Stimulated activated CD8-positive, alpha-beta memory T cell treated with anti-CD3 and anti-CD28 coated beads, Interleukin-15, amount 100 ng/mL, for 48 hours (primary cell): ENCODE data around the gene TBC1D24.
A peak's percentile ranks its signal among the peaks of the same experiment; 100 is the strongest.

Source experiments
- DNase-seq, 2 donors: peaks; one replicate each; pipeline ENCODE4 v3.0.0-alpha.2; 2020; ENCODE audit warnings: low read depth in 2 of 2

TBC1D24 gene

GRCh38 chr16:2450535-2450934 lies 24.4 kb upstream of the TBC1D24 start:
- no peak for DNase-seq

GRCh38 chr16:2450975-2451381 lies 23.9 kb upstream of the TBC1D24 start:
- DNase-seq: no peak

GRCh38 chr16:2451851-2452320 lies 23.0 kb upstream of the TBC1D24 start:
- no peak for DNase-seq

- DNase-seq: no peak
These were observed 22.3 kb upstream of the TBC1D24 start for GRCh38 chr16:2452650-2453049.

GRCh38 chr16:2455081-2455845 lies 19.7 kb upstream of the TBC1D24 start:
- DNase-seq: no peak

- no peak for DNase-seq
These were observed 18.3 kb upstream of the TBC1D24 start for GRCh38 chr16:2456551-2457153.

GRCh38 chr16:2457267-2457666 lies 17.7 kb upstream of the TBC1D24 start:
- DNase-seq: no peak

- no peak for DNase-seq
These were observed 17.0 kb upstream of the TBC1D24 start for GRCh38 chr16:2457946-2458345.

- no peak for DNase-seq
These were observed 15.9 kb upstream of the TBC1D24 start for GRCh38 chr16:2458887-2459646.

- DNase-seq: peak; percentile 97 to 98
These were observed 15.1 kb upstream of the TBC1D24 start, which contains the start of gene TEDC2 for GRCh38 chr16:2459647-2460390. Gene TEDC2 (plus strand): TSS chr16:2460109. CDS start chr16:2460145, 36 bp downstream.

- no peak for DNase-seq
These were observed 14.6 kb upstream of the TBC1D24 start for GRCh38 chr16:2460391-2460713.

GRCh38 chr16:2460916-2461315 lies 14.0 kb upstream of the TBC1D24 start:
- no peak for DNase-seq

- DNase-seq: no peak
These were observed 12.7 kb upstream of the TBC1D24 start for GRCh38 chr16:2462031-2462866.

GRCh38 chr16:2464333-2464732 lies 10.6 kb upstream of the TBC1D24 start:
- no peak for DNase-seq

GRCh38 chr16:2465653-2466415 lies 9.1 kb upstream of the TBC1D24 start:
- no peak for DNase-seq

- no peak for DNase-seq
These were observed 8.0 kb upstream of the TBC1D24 start for GRCh38 chr16:2466667-2467527.

GRCh38 chr16:2467528-2468232 lies 7.2 kb upstream of the TBC1D24 start:
- DNase-seq: no peak

GRCh38 chr16:2468233-2468724 lies 6.6 kb upstream of the TBC1D24 start:
- DNase-seq: no peak
